ENCODE measurements around the gene LMNTD2.

Gene LMNTD2

GRCh38 chr11:565921-566509 is 5.5 kb upstream of the LMNTD2 start:
- TF ChIP-seq GATA3 (IDR thresholded peaks at IDR 0.05; ENCODE audit: low read depth, low read length) (no peak), GATA2 (IDR thresholded peaks at IDR 0.05; ENCODE audit: low read depth, low read length) (no peak)

- TF ChIP-seq GATA3 (IDR thresholded peaks at IDR 0.05; ENCODE audit: low read depth, low read length): no peak
- no peak for TF ChIP-seq GATA2 (IDR thresholded peaks at IDR 0.05; ENCODE audit: low read depth, low read length)
Observed at GRCh38 chr11:563812-564578, 3.5 kb upstream of the LMNTD2 start.

- TF ChIP-seq GATA2 (IDR thresholded peaks at IDR 0.05; ENCODE audit: low read depth, low read length) (no peak), GATA3 (IDR thresholded peaks at IDR 0.05; ENCODE audit: low read depth, low read length) (no peak)
Observed at GRCh38 chr11:563066-563811, 2.7 kb upstream of the LMNTD2 start.

- TF ChIP-seq GATA3 (IDR thresholded peaks at IDR 0.05; ENCODE audit: low read depth, low read length): no peak
- TF ChIP-seq GATA2 (IDR thresholded peaks at IDR 0.05; ENCODE audit: low read depth, low read length): no peak
Observed at GRCh38 chr11:562046-562645, 1.6 kb upstream of the LMNTD2 start.

GRCh38 chr11:561148-562003 is 838 bp upstream of the LMNTD2 start:
- TF ChIP-seq GATA3 (IDR thresholded peaks at IDR 0.05; ENCODE audit: low read depth, low read length): no peak
- TF ChIP-seq GATA2 (IDR thresholded peaks at IDR 0.05; ENCODE audit: low read depth, low read length): no peak

- no peak for TF ChIP-seq GATA3 (IDR thresholded peaks at IDR 0.05; ENCODE audit: low read depth, low read length)
- TF ChIP-seq GATA2 (IDR thresholded peaks at IDR 0.05; ENCODE audit: low read depth, low read length): no peak
Observed at GRCh38 chr11:559712-560304, 730 bp downstream of the LMNTD2 start.

GRCh38 chr11:559020-559620 is 1.4 kb downstream of the LMNTD2 start:
- TF ChIP-seq GATA2 (IDR thresholded peaks at IDR 0.05; ENCODE audit: low read depth, low read length): no peak
- no peak for TF ChIP-seq GATA3 (IDR thresholded peaks at IDR 0.05; ENCODE audit: low read depth, low read length)

- TF ChIP-seq GATA2 (IDR thresholded peaks at IDR 0.05; ENCODE audit: low read depth, low read length) (no peak), GATA3 (IDR thresholded peaks at IDR 0.05; ENCODE audit: low read depth, low read length) (no peak)
Observed at GRCh38 chr11:558503-558902, 2.0 kb downstream of the LMNTD2 start.

GRCh38 chr11:557328-558132 is 3.0 kb downstream of the LMNTD2 start:
- TF ChIP-seq GATA3 (IDR thresholded peaks at IDR 0.05; ENCODE audit: low read depth, low read length): no peak

- TF ChIP-seq GATA2 (IDR thresholded peaks at IDR 0.05; ENCODE audit: low read depth, low read length) (no peak), GATA3 (IDR thresholded peaks at IDR 0.05; ENCODE audit: low read depth, low read length) (no peak)
Observed at GRCh38 chr11:556662-557256, 3.8 kb downstream of the LMNTD2 start.

GRCh38 chr11:555780-556661 is 4.5 kb downstream of the LMNTD2 start:
- TF ChIP-seq GATA2 (IDR thresholded peaks at IDR 0.05; ENCODE audit: low read depth, low read length) (no peak), GATA3 (IDR thresholded peaks at IDR 0.05; ENCODE audit: low read depth, low read length) (no peak)
